GM23338 (cell line): ENCODE data around the gene CCN2. TPM values are rescaled to one million over a fixed set of nuclear protein-coding genes. Genes with fewer than 3 reads are reported as not detected.
A peak's percentile ranks its signal among the peaks of the same experiment; 100 is the strongest.

Source experiments
- ATAC-seq: fragments of 200-7000 bp; cut with Tn5 transposase; 3 replicates; pipeline ENCODE4 v1.9.1; 2020
- DNase-seq: peaks from one replicate; pipeline ENCODE4 v3.0.0-alpha.2; 2015; ENCODE audit warnings: low spot score
- H2AFZ ChIP-seq: fragments of 200-600 bp; sonication (generic); 2 replicates; pipeline ENCODE4 v1.8.0; 2016; ENCODE audit warnings: antibody characterized with exemption, mild to moderate bottlenecking, moderate library complexity
- H3F3A ChIP-seq: fragments of 200-600 bp; sonication (generic); replicated peaks from 2 replicates; pipeline ENCODE4 v1.8.0; 2017; ENCODE audit warnings: antibody characterized with exemption, mixed run types, low read depth
- H3K27ac ChIP-seq: fragments of 200-600 bp; sonication (generic); 2 replicates; pipeline ENCODE4 v1.6.1; 2016; ENCODE audit warnings: low read depth
- H3K27me3 ChIP-seq: fragments of 200-600 bp; sonication (generic); 2 replicates; pipeline ENCODE4 v1.8.0; 2016; ENCODE audit warnings: mild to moderate bottlenecking, mixed run types, moderate library complexity; ENCODE audit not compliant: insufficient read depth
- H3K36me3 ChIP-seq: fragments of 200-600 bp; sonication (generic); 2 replicates; pipeline ENCODE4 v1.8.0; 2016; ENCODE audit warnings: mild to moderate bottlenecking; ENCODE audit not compliant: insufficient read depth
- H3K4me1 ChIP-seq: fragments of 200-600 bp; sonication (generic); 2 replicates; pipeline ENCODE4 v1.8.0; 2016; ENCODE audit warnings: mild to moderate bottlenecking, moderate library complexity; ENCODE audit not compliant: insufficient read depth
- H3K4me2 ChIP-seq: fragments of 200-600 bp; sonication (generic); 2 replicates; pipeline ENCODE4 v1.7.1; 2017; ENCODE audit warnings: mixed run types
- H3K4me3 ChIP-seq: fragments of 200-600 bp; sonication (generic); 2 replicates; pipeline ENCODE4 v1.6.1; 2016; ENCODE audit warnings: mixed run types
- H3K79me2 ChIP-seq: fragments of 200-600 bp; sonication (generic); replicated peaks from 2 replicates; pipeline ENCODE4 v1.8.0; 2017; ENCODE audit warnings: mild to moderate bottlenecking; ENCODE audit not compliant: insufficient read depth
- H3K9me2 ChIP-seq: fragments of 200-600 bp; sonication (generic); 2 replicates; pipeline ENCODE4 v1.8.0; 2017; ENCODE audit not compliant: insufficient read depth
- H4K20me1 ChIP-seq: fragments of 200-600 bp; sonication (generic); replicated peaks from 2 replicates; pipeline ENCODE4 v1.8.0; 2017; ENCODE audit warnings: mild to moderate bottlenecking; ENCODE audit not compliant: insufficient read depth
- H3K27ac Mint-ChIP-seq: 2 replicates; pipeline ENCODE4 v1.8.0; 2020; ENCODE audit warnings: inconsistent platforms, mild to moderate bottlenecking, moderate library complexity, mixed read lengths
- H3K27me3 Mint-ChIP-seq: 3 replicates; pipeline ENCODE4 v1.8.0; 2022; ENCODE audit warnings: low read depth, mild to moderate bottlenecking, moderate library complexity, mixed read lengths, inconsistent platforms; ENCODE audit not compliant: insufficient read depth, poor library complexity
- H3K36me3 Mint-ChIP-seq: 3 replicates; pipeline ENCODE4 v1.8.0; 2021; ENCODE audit warnings: low read depth, mild to moderate bottlenecking, inconsistent platforms, moderate library complexity, mixed read lengths
- H3K4me1 Mint-ChIP-seq: 3 replicates; pipeline ENCODE4 v1.8.0; 2020; ENCODE audit warnings: mild to moderate bottlenecking, inconsistent platforms, mixed read lengths
- H3K4me3 Mint-ChIP-seq: 3 replicates; pipeline ENCODE4 v1.8.0; 2021; ENCODE audit warnings: moderate library complexity, mild to moderate bottlenecking, inconsistent platforms, mixed read lengths
- H3K9me3 Mint-ChIP-seq: 3 replicates; pipeline ENCODE4 v1.8.0; 2020; ENCODE audit warnings: moderate library complexity, mild to moderate bottlenecking, inconsistent platforms, mixed read lengths
- CREB1 ChIP-seq: fragments of 250-450 bp; sonication (Bioruptor Pico); IDR thresholded peaks from 2 replicates; pipeline ENCODE4 v1.5.0; 2020; ENCODE audit warnings: low read depth, mild to moderate bottlenecking, moderate library complexity
- ETS1 ChIP-seq: IDR thresholded peaks from 2 replicates; pipeline ENCODE4 v1.6.1; 2016; ENCODE audit warnings: antibody characterized with exemption
- EZH2 ChIP-seq: fragments of 200-600 bp; sonication (generic); IDR thresholded peaks from one replicate; pipeline ENCODE4 v1.8.0; 2017; ENCODE audit warnings: antibody characterized with exemption, mild to moderate bottlenecking, low read depth; ENCODE audit not compliant: unreplicated experiment
- JUNB ChIP-seq: IDR thresholded peaks from one replicate; pipeline ENCODE4 v1.6.1; 2016; ENCODE audit warnings: antibody characterized with exemption; ENCODE audit not compliant: unreplicated experiment
- NANOG ChIP-seq: IDR thresholded peaks from 2 replicates; pipeline ENCODE4 v1.6.1; 2016; ENCODE audit warnings: antibody characterized with exemption, borderline replicate concordance
- POLR2AphosphoS5 ChIP-seq: IDR thresholded peaks from 2 replicates; pipeline ENCODE4 v1.6.1; 2016; ENCODE audit warnings: antibody characterized with exemption, low read depth
- STAT1 ChIP-seq: IDR thresholded peaks from one replicate; pipeline ENCODE4 v1.6.1; 2016; ENCODE audit warnings: antibody characterized with exemption; ENCODE audit not compliant: unreplicated experiment
- ZNF114 ChIP-seq: fragments of 250-450 bp; sonication (Bioruptor Pico); IDR thresholded peaks from 2 replicates; pipeline ENCODE4 v1.5.0; 2020; ENCODE audit warnings: mild to moderate bottlenecking, moderate library complexity
- ZNF331 ChIP-seq: fragments of 250-450 bp; sonication (Bioruptor Pico); IDR thresholded peaks from 2 replicates; pipeline ENCODE4 v1.5.0; 2020; ENCODE audit warnings: low read depth, mild to moderate bottlenecking, moderate library complexity
- ZNF462 ChIP-seq: fragments of 250-450 bp; sonication (Bioruptor Pico); IDR thresholded peaks from 2 replicates; pipeline ENCODE4 v1.5.0; 2020; ENCODE audit warnings: mild to moderate bottlenecking, moderate library complexity
- polyA plus RNA-seq: library from polyadenylated mRNA; unstranded; fragments of >200 nt; fragmentation: Nextera tagmentation; extraction: Ambion mirVana; gene quantifications from 2 replicates; pipeline ENCODE4 v1.2.1, GENCODE V29; 2016
- total RNA-seq: library from RNA; depleted of rRNA; stranded (reverse); fragments of >200 nt; shearing (Covaris generic); gene quantifications from 2 replicates; pipeline ENCODE4 v1.2.3, GENCODE V29; 2014
- TF ChIP-seq, protein P1 (sequence below): IDR thresholded peaks from one replicate; pipeline ENCODE4 v1.6.1; 2018; ENCODE audit warnings: antibody characterized with exemption; ENCODE audit not compliant: unreplicated experiment

Gene CCN2
- total and polyA plus RNA-seq, 2 experiments from 2014 or later = 128 to 159 TPM

DNA sequence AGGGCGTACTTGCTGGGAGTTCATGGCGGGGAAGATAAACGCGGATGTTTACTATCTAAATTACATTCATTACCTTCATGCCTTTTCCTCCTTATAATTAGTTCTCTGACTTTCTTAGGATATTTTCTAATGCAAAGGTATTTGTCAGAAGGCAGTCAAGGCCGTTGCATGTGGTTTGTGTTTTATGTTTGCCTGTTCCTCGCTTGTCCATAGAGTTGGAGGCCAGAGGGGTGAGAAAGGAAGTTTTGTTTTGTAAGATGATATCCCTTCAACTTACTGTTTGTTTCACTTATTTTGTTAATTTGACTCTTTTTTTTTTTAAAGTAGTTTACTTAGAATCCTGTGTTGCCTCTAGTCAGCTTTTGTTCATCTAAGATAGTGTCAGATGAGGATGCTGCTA lies 4.0 kb upstream of the CCN2 start:
- Mint-ChIP-seq H3K27ac (no peak overlapping the region), H3K4me1 (peaks cover 52% of the 10 kb centered on the region), H3K9me3 (peaks cover 2% of the 10 kb centered on the region; the same call in 1 of the 3 replicates), H3K36me3 (peaks cover 4% of the 10 kb centered on the region), H3K4me3 (no peak overlapping the region), H3K27me3 (peaks cover 19% of the 10 kb centered on the region)
- Histone ChIP-seq H3K4me2 (peak overlapping the region; percentile 41), H4K20me1 (no peaks in the 10 kb centered on the region), H3K4me1 (peaks cover 46% of the 10 kb centered on the region), H3K27me3 (no peaks in the 10 kb centered on the region), H3K36me3 (no peaks in the 10 kb centered on the region), H3K79me2 (peaks cover 3% of the 10 kb centered on the region), H3K27ac (peak overlapping the region; percentile 10), H2AFZ (no peak overlapping the region), H3F3A (no peaks in the 10 kb centered on the region), H3K4me3 (0 out of 2 replicates have a peak overlapping the region, but pooled peaks have one; percentile 2), H3K9me2 (no peaks in the 10 kb centered on the region)
- TF ChIP-seq CREB1 (CRISPR knock-in tag) (no peak), NANOG (no peak), STAT1 (no peak), ETS1 (no peak), ZNF462 (CRISPR knock-in tag) (no peak), ZNF331 (CRISPR knock-in tag) (no peak), JUNB (no peak), POLR2AphosphoS5 (no peak), ZNF114 (CRISPR knock-in tag) (no peak), EZH2 (no peak)
- TF ChIP-seq, protein P1, sequence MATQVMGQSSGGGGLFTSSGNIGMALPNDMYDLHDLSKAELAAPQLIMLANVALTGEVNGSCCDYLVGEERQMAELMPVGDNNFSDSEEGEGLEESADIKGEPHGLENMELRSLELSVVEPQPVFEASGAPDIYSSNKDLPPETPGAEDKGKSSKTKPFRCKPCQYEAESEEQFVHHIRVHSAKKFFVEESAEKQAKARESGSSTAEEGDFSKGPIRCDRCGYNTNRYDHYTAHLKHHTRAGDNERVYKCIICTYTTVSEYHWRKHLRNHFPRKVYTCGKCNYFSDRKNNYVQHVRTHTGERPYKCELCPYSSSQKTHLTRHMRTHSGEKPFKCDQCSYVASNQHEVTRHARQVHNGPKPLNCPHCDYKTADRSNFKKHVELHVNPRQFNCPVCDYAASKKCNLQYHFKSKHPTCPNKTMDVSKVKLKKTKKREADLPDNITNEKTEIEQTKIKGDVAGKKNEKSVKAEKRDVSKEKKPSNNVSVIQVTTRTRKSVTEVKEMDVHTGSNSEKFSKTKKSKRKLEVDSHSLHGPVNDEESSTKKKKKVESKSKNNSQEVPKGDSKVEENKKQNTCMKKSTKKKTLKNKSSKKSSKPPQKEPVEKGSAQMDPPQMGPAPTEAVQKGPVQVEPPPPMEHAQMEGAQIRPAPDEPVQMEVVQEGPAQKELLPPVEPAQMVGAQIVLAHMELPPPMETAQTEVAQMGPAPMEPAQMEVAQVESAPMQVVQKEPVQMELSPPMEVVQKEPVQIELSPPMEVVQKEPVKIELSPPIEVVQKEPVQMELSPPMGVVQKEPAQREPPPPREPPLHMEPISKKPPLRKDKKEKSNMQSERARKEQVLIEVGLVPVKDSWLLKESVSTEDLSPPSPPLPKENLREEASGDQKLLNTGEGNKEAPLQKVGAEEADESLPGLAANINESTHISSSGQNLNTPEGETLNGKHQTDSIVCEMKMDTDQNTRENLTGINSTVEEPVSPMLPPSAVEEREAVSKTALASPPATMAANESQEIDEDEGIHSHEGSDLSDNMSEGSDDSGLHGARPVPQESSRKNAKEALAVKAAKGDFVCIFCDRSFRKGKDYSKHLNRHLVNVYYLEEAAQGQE = no peak
- ATAC-seq (no peak), DNase-seq (no peak)
